ENCODE measurements around the gene CFAP20. TPM values are rescaled to one million over a fixed set of nuclear protein-coding genes. Genes with fewer than 3 reads are reported as not detected.

Gene CFAP20
- total and polyA plus RNA-seq, 8 donors, result 26.0 to 86.5 (median 73.7) TPM

DNA sequence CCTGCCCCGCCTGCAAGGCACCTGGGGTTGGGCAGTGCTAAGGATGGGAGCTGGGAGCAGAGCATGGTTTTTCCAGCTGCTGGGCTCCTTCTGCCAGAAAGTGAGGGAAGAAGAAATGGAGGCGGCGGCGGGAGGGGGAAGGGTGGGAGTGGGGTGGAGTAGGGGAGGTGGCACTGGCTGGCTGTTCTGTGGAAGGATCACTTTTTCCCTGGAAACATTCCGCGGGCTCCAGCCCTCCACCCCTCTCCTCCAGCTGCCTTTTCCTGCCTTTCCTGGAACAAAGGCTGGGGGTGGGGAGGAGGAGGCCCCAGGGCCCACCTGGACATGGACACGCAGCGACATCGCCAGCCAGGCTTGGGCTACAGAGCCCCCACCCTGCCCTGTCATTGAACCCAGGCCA, 41.1 kb downstream of the CFAP20 start:
- no peaks in the 10 kb centered on the region for H3K4me1 ChIP-seq
- intact Hi-C loops (cut with DNase I), result no loop called here
- no peak overlapping the region for H3K27ac ChIP-seq
- no peaks in the 10 kb centered on the region for H3K9me3 ChIP-seq
- H3K4me3 ChIP-seq, result no peak overlapping the region
- H3K27me3 ChIP-seq, result no peaks in the 10 kb centered on the region
- no peaks in the 10 kb centered on the region for H3K36me3 ChIP-seq
- DNase-seq (peak in 1 of 4 donors; percentile 38), ATAC-seq (no peak)
- TF ChIP-seq, protein P1, sequence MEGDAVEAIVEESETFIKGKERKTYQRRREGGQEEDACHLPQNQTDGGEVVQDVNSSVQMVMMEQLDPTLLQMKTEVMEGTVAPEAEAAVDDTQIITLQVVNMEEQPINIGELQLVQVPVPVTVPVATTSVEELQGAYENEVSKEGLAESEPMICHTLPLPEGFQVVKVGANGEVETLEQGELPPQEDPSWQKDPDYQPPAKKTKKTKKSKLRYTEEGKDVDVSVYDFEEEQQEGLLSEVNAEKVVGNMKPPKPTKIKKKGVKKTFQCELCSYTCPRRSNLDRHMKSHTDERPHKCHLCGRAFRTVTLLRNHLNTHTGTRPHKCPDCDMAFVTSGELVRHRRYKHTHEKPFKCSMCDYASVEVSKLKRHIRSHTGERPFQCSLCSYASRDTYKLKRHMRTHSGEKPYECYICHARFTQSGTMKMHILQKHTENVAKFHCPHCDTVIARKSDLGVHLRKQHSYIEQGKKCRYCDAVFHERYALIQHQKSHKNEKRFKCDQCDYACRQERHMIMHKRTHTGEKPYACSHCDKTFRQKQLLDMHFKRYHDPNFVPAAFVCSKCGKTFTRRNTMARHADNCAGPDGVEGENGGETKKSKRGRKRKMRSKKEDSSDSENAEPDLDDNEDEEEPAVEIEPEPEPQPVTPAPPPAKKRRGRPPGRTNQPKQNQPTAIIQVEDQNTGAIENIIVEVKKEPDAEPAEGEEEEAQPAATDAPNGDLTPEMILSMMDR (IDR thresholded peaks at IDR 0.05), result no peak

DNA sequence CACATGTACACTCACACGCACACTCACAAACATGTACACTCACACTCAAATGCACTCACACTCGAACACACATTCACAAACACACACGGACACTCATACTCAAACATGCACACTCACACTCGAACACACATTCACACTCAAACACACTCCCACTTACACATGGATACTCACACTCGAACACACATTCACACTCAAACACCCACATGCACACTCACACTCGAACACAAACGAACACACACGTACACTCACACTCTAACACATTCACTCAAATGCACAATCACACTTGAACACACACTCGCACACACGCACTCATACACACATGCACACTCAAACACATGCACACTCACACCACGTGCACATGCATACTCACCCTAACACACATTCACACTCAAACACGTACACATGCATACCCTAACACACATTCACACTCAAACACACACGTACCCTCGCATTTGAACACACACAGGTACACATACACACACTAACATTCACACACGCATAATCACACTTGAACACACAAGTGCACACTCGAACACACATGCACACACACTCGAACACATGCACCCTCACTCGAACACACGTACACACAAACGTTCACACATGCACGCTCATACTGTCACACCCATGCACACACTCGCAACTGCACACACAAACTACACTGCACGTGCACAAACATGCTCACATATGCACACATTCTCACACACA, 41.8 kb downstream of the CFAP20 start:
- ATAC-seq (no peak), DNase-seq (no peak)
- Histone ChIP-seq H3K4me1 (no peaks in the 10 kb centered on the region), H3K27me3 (no peaks in the 10 kb centered on the region), H3K36me3 (no peaks in the 10 kb centered on the region), H3K27ac (no peak overlapping the region), H3K9me3 (no peaks in the 10 kb centered on the region), H3K4me3 (no peak overlapping the region)
- TF ChIP-seq, protein P1 (IDR thresholded peaks at IDR 0.05), result no peak
- intact Hi-C loops (cut with DNase I), result no loop called here

DNA sequence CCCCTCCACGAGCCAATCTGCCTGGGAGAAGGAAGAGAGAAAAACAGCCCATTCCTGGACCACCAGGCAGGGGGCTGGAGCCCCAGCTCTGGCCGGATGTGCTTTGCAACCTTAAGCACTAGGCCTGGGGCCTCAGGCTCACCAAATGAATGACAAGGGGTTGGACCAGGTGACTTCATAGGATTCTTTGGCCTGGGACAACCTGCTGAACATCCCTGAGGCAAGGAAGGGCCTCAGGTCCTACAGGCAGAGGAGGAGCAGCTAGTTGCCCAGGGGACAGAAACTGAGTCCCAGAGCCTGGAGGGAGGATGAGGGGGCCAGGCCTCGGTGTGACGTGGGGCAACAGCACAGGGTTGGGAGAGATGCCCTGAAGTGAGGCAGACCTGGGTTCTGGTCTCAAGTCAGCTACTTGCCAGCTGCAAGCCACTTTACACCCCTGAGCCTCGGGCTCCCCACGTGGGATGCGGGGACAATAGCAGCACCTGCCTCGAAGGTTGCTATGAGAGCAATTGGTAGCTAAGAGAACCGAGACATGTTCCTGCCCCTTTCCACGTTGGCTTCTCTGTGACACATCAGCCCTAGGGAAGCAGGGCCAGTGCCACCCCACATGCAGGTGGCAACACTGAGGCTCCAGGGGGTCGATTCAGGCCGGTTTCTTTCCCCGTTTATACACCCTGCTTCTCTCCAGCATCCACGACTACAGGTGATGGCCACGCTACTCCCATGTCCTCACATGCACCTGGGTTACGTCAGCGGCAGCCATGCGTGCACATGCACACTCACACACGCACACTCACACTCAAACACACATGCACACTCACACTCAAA, 42.6 kb downstream of the CFAP20 start:
- H3K9me3 ChIP-seq, result no peaks in the 10 kb centered on the region
- intact Hi-C loops (cut with DNase I), result no loop called here
- H3K4me1 ChIP-seq, result no peaks in the 10 kb centered on the region
- TF ChIP-seq, protein P1 (IDR thresholded peaks at IDR 0.05), result no peak
- H3K27me3 ChIP-seq, result no peaks in the 10 kb centered on the region
- ATAC-seq (no peak), DNase-seq (peak in 1 of 4 donors; percentile 43)
- no peaks in the 10 kb centered on the region for H3K36me3 ChIP-seq
- H3K4me3 ChIP-seq, result no peak overlapping the region
- no peak overlapping the region for H3K27ac ChIP-seq

DNA sequence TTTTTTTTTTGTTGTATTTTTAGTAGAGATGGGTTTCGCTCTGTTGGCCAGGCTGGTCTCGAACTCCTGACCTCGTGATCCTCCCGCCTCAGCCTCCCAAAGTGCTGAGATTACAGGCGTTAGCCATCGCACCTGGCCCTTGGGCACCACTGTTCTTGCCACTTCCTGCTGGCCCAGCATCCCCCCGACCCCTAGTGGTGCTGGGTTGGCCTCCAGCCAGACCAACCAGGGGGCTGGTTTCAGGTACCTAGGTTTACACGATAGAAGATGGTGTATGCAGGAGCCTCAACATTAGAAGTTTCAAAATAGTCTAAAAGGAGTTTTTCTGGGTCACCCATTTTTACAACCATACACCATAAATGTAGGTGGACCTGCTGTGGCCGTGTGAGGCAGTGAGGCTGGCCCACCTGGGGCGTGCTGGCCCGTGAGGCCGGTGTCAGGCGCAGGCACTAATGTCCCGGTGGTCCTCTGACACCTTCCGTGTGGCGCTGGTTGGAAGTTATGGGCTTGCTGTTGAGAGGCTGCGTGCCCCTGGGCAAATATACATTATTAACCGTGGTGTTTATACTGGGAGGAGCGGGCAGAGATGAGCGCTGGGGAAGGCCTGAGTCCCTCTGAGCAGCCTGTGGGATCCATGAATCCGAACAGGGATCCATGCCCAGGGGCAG, 43.5 kb downstream of the CFAP20 start:
- DNase-seq (peak in 1 of 4 donors; percentile 47), ATAC-seq (no peak)
- intact Hi-C loops (cut with DNase I), result no loop called here
- Histone ChIP-seq H3K9me3 (no peaks in the 10 kb centered on the region), H3K27ac (no peak overlapping the region), H3K36me3 (no peaks in the 10 kb centered on the region), H3K4me3 (no peak overlapping the region), H3K27me3 (no peaks in the 10 kb centered on the region), H3K4me1 (no peaks in the 10 kb centered on the region)
- TF ChIP-seq, protein P1 (IDR thresholded peaks at IDR 0.05), result no peak

DNA sequence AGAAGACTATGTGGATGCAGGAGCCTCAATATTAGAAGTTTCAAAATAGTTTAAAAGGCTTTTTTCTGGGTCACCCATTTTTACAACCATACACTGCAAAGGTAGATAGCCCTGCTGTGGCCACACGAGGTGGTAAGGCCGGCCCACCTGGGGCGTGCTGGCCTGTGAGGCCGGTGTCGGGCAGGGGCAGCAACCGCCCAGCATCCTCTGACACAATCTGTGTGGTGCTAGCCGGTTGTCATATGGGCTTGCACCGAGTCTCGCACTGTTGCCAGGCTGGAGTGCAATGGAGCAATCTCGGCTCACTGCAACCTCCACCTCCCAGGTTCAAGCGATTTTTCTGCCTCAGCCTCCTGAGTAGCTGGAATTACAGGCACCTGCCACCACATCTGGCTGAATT, 44.0 kb downstream of the CFAP20 start:
- Histone ChIP-seq H3K27me3 (no peaks in the 10 kb centered on the region), H3K27ac (no peak overlapping the region), H3K36me3 (no peaks in the 10 kb centered on the region), H3K4me3 (no peak overlapping the region), H3K4me1 (no peaks in the 10 kb centered on the region), H3K9me3 (no peaks in the 10 kb centered on the region)
- intact Hi-C loops (cut with DNase I), result no loop called here
- TF ChIP-seq, protein P1 (IDR thresholded peaks at IDR 0.05), result no peak
- no peak for ATAC-seq
- DNase-seq, result peak in 1 of 4 donors; percentile 44

Data from left lung (tissue), 10 donors.